ENCODE measurements around the gene HAP1.

Gene HAP1

DNA sequence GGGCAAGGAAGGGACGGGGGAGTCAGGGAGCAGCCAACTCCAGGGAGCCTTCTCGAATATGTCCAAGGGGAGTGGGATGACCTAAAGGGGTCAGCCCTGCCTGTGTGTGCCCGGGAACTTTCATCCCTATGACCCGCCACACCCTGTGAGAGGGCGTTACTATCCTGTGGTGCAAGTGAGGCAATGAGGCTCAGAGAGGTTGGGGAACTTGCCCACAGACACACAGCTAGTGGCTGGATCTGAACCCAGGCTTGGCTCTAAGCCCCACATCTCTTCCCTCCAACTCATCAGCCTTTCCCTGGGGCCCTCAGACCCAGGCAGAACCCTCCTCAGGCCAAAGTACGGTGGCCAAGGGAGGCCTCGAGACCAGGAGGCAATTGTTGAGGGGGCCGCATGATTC, 28.9 kb upstream of the HAP1 start:
- no peak for DNase-seq

DNA sequence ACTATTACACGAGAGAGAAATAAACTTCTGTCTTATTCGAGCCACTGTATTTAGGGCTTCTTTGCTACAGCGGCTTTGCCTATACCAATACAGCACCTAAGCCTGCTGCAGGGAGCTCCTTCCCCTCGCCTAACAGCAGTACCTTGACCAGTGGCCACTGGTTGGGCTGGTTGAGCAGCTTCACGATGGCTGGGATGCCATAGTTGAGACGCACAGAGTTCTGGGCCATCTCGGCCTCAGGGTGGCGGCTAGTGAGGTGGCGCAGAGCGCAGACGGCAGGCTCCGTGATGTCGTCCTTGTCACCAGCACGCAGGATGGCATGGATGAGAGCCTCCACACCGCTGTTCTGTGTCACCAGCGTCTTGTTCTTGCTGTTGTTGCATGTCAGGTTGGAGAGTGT, 28.4 kb upstream of the HAP1 start:
- no peak for DNase-seq

DNA sequence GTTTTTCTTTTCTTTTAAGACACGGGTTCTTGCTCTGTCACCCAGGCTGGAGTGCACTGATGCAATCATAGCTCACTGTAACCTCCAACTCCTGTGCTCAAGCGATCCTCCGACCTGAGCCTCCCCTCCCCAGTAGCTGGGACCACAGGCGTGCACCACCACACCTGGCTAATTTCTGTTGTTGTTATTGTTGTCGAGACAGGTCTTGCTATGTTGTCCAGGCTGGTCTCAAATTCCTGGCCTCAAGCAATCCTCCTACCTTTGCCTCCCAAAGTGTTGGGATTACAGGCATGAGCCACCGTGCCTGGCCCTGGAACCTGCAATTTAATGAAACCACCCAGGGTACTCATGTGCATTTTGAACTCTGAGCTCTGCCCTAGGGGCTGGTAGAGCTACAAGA, 27.9 kb upstream of the HAP1 start:
- DNase-seq: no peak

DNA sequence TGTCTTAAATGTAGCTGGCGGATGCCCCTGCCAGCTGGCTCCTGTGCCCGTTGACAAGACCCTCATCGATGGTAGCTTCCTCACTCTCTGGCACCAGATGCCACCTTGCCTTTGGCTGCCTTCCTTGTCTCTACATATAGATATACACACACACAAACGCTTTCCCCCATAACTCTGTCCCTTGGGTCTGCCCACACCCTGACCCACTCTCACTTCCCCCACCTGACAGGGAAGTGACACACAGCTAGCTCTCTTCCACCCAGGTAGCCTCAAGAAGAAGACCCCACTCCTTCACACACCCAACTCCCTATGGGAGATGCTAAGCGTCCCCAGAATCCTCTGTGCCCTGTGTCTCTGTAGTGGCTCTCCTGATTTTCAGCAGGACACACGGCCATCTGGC, 26.4 kb upstream of the HAP1 start:
- DNase-seq: no peak

DNA sequence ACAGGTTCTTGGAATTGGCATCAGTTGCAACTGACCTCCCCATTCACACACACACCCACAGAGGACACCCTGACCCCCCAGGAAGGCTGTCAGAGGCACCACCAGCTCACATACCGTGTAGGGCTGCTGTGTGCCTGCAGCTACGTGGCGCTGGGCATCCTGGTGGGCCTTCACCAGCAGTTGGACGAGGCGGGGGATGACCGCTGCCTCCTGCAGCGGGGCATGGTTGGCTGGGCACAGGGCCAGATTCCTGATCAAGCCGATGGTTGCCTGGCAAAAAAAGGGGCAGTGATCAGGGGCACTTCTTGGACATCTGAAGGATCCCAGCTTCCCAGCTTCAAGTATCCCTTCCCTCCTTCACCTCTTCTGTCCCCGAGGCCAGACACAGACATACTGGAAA, 24.2 kb upstream of the HAP1 start:
- no peak for DNase-seq

DNA sequence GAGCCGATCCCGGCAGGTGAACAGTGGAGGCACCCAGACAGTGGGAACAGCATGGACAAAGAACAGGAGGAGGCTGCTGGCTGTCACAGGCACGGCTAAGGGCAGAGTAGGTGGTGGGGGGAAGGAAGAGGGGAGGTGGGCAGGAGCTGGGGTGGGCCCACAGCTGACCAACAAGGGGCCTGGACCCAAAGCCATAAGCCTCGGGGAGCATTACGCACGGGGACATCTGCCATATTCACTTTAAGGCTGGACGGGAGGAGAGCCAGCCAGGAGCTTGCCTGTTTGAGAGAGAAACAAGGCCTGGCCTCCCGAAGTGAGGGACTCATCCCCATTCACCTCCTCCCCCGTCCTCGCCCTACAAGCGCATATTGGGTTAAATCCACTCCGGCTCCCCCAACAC, 19.6 kb upstream of the HAP1 start:
- no peak for DNase-seq

DNA sequence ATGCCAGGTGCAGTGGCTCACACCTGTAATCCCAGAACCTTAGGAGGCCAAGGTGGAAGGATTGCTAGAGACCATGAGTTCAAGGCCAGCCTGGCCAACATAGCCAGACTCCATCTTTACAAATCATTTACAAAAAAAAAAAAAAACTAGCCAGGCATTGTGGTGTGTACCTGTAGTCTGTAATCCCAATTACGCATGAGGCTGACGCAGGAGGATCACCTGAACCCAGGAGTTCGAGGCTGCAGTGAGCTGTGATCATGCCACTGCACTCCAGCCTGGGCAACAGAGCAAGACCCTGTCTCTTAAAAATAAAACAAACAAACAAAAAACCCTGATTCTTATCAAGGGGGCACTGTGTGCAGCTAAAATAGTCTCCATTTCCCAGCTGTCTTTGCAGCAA, 16.8 kb upstream of the HAP1 start:
- DNase-seq: no peak

DNA sequence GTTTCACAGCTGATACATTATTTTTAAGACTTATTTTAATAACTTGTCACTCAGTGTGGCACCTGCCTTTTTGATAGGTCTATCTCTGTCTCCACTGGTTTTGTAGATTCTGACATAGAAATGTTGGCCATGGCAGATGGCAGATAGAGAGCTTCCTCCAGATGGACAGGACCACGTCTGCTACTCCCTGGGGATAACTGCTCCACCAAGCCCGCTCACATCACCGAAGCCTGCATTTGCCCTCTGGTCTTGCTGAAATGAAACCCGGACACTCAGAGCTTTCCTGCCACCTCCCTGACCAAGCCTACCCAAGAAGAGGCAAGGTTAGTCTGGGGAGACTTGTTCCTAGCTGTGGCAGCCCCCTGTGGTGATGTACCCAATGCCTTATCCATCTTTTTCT, 16.4 kb upstream of the HAP1 start:
- no peak for DNase-seq

DNA sequence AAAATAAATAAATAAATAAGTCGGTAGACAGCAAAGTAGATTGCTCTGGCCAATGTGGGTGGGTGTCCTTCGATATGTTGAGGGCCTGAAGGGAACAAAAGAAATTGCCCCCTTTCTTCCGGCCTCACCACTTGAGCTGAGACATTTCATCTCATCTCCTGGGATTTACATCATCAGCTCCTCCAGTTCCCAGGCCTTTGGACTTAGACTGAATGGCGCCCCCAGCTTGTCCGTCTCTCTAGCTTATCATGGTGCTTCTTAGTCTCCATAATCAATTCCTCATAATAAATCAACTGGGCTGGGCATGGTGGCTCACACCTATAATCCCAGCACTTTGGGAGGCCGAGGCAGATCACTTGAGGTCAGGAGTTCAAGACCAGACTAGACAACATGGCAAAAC, 13.8 kb upstream of the HAP1 start:
- no peak for DNase-seq

DNA sequence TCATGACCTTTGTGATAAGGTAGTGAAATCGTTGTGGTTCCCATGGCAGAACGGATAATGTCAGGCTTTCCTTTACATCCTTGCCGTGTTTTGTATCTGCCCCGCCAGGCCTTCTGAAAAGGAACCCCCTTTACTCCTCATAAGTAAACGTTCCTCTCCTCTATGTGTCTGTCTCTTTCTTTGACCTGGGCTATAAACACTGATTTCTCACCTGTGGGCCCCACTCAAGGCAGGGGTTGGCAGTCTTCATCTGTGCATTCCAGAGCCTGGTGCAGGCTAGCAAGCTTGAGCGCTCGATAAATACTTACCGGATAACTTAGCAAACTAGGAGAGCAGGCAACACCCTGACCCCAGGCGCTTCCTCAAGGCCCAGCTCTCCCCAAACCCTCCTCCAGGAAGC, 7.3 kb upstream of the HAP1 start:
- no peak for DNase-seq

DNA sequence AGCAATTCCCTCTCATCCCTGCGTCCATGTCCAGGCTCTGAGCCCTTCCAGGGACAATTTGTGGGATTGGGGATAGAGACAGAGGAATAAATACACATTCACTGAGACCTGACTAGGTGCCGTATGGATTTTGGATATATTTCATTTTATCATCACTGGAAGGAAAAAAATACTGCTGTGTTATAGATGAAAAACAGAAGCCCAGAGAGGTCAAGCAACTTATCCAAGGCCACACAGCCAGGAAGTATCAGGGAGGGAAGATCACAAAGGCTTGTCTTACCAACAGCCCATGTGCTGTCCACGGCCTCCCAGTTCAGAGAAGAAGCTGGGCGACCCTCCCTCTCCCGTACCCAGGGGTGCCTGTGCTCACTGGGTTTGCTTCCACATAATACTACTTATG, 6.1 kb upstream of the HAP1 start:
- DNase-seq: no peak

DNA sequence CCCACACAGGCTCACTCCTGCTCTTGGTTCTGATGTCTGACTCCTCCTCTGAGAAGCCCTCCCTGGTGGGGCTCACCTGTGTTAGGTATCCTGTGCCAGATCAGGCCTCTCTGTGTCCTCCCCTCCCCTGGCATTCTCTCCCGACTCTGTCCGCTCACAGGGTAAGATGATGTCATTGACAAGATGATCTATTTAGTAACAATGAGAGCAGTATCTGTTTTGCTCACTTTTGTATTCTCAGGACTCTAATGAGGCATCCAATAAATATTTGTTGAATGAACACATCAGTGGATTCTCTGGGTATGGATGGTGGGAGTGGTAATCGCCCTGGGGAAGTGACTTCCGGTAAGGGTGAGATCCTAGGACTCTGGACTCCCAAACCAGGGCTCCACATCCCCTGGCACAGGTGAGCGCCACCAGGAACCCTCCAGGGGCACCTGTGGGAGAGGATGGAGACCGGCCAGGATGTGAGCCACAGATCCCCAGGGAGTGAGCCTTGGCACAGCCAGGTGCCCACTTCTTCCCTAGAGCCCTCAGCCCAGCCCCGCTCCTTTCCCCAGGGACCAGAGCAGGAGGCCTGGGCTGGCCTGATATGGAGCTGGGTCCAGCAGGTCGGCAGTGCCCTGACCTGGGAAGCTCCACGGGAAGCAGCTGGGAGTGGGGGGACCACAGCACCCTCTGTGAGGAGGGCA, 5.4 kb upstream of the HAP1 start:
- no peak for DNase-seq

DNA sequence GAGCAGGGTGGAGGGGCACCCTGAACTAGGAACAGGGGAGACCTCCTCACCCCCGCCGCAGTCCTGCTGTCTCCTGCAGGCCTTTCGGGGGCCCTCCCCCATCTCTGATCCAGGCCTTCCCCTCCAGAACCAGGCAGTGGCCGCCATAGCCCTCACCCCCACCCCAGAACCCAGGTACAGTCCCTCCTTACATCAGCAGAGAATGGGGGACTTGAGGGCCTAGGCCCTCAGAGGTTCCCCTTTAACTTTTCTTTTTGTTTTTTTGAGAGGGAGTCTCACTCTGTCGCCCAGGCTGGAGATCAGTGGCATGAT, 4.3 kb upstream of the HAP1 start:
- DNase-seq: no peak

DNA sequence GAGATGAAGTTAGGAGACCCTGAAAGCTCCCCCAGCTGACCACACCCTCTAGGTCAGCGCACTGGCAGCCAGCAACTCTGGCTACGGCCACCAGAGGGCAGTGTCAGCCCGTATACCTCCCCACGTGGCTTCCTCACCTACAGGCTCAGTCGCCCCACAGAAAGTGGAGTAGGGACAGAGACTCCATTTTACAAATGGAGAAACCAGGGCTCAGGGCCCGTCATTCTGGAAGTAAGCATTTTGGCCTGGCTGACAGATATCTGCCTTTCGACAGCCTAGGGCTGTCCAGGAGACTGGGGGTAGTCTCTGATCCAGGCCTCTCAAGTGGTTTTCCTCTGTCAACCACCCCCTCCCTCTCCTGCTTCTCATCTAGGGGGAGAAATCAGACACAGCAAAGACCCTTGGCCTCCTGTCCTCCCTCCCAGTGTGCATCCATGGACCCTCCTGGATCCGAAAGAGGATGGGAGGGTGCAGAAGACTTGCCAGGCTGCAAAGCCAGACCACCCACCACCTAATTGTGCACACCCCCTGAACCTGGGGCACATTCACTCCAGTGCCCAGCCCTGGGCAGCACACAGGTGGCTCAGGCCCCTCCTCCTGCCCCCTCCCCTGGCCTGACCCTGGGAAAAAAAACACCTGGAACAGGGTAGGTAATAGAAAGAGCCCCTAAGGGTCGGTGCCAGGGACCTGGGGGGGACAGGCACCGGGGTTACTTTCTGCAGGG, 3.8 kb upstream of the HAP1 start:
- DNase-seq: peak; percentile 82

DNA sequence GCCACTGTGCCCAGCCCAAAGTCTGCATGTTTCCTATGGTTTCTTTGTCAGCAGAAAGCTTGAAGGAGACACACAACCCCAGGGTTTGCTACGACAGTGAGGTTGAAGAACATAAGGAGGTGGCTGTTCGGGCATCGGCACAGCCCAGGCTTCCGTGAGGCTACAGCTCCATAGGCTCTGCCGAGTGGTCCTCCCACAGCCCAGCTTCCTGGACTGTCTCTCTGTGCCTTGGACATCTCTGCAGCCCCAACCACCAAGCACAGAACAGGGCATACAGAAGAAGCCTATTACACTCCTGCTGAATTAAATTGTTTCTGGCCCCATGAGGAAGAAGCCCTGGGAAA, 3.2 kb upstream of the HAP1 start:
- no peak for DNase-seq

DNA sequence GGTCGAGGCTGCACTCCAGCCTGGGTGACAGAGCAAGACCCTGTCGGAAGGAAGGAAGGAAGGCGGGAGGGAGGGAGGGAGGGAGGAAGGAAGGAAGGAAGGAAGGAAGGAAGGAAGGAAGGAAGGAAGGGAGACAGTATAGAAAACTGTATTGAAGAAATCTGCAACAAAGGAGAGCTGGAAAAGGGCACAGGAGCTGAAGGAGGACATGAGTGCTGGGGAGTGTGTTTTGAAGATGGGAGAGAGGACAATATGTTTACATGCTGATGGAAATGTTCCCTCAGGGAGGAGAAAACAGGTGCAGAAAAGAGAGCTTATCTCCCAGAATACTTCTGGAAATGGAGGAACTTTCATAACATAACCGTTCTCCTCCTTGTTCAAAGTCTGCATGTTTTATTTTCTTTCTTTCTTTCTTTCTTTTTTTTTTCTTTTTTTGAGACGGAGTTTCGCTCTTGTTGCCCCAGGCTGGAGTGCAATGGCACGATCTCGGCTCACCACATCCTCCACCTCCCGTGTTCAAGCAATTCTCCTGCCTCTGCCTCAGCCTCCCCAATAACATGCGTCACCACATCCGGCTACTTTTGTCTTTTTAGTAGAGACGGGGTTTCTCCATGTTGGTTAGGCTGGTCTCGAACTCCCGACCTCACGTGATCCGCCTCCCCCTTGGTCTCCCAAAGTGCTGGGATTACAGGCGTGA, 2.7 kb upstream of the HAP1 start:
- no peak for DNase-seq

DNA sequence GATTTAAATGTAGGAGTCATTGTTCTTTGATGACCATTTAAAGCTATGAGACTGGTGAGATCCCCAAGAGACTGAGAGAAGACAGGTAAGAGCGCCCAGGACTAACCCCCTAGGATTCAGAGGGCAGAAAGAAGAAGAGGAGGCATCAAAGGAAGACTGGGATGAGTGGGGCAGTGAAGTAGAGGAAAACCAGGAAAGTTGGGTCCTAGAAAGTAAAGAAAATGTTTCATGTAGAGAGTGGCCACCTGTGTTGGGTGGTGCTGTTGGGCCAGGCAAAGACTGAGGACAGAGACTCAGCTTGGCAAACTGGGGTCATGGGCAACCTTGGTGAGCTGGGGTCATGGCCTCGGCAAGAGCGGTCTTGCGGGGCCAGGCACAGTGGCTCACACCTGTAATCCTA, 1.3 kb upstream of the HAP1 start:
- DNase-seq: no peak

DNA sequence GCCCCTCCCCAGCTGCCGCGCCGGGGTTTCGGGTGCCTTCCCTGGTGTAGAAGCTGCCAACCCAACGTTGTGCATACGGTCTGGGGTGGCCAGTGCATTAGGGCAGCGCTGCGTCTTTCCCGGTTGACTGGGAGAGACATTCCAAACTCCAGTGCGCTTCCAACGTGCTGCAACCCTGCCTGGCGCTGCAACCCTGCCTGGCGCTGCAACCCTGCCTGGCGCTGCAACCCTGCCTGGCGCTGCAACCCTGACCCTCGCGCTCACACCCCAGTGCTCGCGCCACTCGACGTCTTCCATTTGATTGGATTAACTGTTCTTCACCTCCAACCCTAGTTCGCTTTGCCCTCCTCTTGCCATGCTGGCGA, 488 bp upstream of the HAP1 start:
- DNase-seq: no peak

DNA sequence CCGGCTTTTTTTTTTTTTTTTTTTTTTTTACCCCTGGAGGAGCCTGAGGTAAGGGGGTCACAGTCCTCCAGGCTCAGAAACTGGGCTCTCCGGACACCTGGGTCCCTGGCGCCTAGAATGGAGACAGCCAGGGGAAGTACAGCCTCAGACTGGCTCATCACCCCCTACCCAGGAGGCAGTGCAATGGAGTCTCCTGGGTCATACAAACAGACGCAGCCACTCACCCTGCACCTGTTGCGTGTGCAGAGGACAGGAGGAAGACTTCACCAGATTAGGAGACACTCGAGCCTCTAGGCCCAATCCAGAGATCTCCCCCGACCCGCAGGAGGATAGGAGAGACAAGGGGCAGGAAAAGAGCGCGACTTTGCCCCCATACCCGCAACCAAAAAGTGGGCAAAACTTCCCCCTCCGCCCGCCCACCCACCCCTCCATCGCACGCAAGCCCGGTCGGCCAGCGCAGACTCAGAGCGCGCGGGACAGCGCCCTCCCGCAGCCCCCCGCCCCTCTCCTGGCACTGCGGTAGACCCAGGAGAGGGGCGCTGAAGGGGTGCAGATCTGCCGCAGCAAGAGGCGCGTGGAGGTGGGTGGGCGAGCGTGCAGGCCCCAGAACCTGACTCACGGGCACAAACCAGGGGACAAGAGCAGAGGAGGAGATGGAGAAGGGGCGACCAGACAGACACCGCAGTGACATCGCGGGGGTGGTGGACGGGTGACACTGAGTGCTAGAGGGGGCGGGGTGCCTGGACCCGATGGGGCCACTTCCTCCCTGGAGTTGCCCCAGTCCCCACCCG, 900 bp downstream of the HAP1 start:
- no peak for DNase-seq

DNA sequence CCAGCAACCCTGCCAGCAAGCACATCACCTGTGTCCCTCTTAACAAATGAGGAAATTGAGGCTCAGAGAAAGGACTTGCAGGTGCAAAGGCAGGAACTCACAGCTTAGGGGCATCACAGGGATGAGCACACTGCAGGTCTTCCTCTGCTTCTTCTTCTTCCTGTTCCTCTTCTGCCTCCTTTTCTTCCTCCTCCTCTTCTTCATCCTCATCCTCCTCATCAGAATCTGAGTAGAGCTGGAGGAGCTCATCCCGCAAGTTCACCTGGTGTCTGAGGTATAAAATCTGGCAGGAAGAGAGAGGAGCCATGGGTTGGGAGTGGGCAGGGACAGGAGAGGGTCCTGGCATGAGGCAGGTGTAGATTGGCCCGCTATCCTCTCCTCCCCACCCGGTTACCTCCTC, 2.6 kb downstream of the HAP1 start:
- no peak for DNase-seq

DNA sequence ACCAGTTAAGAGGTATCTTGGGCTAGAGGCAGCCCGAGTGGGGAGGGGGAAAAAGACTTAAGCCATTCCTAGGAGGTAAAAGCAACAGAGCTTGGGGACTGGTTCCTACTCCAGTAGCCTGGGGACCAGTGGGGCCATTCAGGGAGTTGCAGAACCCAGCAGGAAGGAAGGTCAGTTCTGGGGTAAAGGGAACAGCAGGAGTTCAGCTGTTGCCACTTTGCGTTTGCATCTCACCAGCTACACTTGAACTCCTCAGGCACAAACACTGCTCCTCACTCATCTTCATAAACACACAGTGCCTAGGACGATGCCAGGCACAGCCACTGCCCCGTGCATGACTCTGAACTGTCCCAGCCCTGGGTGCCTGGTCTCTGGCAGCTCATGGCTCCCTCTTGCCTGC, 4.0 kb downstream of the HAP1 start:
- no peak for DNase-seq

DNA sequence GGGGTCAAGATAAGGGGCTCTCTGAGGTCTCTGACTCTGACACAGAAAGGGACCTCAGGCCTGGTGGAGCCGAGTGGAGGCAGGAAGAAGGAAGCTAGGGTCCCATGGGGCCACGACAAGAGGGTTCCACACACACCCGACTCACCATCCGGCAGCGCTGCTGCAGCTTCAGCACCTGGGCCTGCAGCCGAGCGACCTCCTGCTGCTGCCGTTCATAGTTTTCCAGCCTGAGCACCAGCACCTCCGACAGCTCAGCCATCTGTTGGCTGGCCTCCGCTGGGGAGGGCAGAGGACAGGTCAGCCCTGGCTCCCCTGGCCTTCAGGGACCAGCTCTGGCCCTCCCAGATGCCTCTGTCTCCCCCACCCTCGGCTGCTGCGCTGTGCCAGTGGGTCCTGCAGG, 6.4 kb downstream of the HAP1 start:
- DNase-seq: no peak

DNA sequence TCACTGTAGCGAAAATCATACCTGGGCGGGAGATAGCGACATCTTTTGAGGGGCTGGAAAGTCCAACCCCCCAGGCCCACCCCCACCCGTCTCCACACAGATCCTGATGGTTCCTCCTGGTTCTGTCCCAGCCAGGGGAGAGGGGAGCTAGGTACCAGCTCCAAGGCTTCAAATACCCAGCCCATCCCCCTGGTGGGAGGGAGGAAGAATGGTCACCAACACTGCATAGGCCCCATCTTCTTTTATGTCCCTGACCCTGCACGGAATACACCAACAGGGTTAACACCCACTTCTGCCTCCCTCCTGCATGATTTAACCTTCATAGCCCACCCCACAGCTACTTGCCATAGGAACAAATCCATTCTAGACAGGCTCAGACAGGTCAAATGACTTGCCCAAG, 9.3 kb downstream of the HAP1 start:
- no peak for DNase-seq

DNA sequence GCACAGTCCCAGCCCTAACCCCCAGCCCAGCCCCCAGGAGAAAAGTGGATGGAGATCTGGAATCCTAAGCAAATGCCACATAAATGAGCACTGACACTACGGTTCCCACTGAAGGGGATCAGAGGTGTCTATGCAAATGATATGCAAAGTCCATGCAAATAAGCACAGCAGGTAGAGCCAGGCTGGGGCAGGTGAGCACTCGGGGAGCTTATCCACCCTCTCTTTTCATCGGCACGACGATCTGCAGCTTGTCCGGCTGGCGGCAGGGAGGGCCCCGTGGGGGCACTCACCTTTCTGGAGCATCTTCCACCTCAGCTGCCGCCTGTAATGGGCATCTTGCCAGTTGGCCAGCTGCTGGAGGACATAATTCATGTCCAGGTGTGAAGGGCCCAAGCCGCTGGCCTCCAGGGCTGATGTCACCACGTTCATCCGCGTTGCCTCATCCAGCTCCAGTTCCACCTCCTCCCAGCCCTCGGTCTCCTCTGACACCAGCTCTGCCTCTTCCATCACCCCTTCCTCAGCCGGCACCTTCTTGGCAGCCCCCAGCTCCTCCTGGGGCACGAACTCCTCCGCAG, 9.9 kb downstream of the HAP1 start:
- no peak for DNase-seq
